Kasumi-1 (cell line): ENCODE results near the gene RPL7L1.

Experiments
- DNase-seq, 2 experiments: peaks; one replicate each; lab custom pipeline; 2025; lab: John Stamatoyannopoulos, UW

Gene RPL7L1

GRCh38 chr6:42933205-42933604 is 53.8 kb downstream of the RPL7L1 start:
- peak; percentile 78 to 80 for DNase-seq

GRCh38 chr6:42935322-42935721 is 55.9 kb downstream of the RPL7L1 start:
- DNase-seq, result peak; percentile 20 to 37

- DNase-seq, result no peak
Measured at GRCh38 chr6:42936398-42936797, 57.0 kb downstream of the RPL7L1 start.

GRCh38 chr6:42937548-42938427 is 58.4 kb downstream of the RPL7L1 start:
- no peak for DNase-seq

- DNase-seq, result no peak
Measured at GRCh38 chr6:42938428-42938796, 59.0 kb downstream of the RPL7L1 start.

GRCh38 chr6:42938987-42939809 is 59.8 kb downstream of the RPL7L1 start:
- DNase-seq, result no peak
